ENCODE results near the gene FAM241B.

The FAM241B gene, protein sequence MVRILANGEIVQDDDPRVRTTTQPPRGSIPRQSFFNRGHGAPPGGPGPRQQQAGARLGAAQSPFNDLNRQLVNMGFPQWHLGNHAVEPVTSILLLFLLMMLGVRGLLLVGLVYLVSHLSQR

DNA sequence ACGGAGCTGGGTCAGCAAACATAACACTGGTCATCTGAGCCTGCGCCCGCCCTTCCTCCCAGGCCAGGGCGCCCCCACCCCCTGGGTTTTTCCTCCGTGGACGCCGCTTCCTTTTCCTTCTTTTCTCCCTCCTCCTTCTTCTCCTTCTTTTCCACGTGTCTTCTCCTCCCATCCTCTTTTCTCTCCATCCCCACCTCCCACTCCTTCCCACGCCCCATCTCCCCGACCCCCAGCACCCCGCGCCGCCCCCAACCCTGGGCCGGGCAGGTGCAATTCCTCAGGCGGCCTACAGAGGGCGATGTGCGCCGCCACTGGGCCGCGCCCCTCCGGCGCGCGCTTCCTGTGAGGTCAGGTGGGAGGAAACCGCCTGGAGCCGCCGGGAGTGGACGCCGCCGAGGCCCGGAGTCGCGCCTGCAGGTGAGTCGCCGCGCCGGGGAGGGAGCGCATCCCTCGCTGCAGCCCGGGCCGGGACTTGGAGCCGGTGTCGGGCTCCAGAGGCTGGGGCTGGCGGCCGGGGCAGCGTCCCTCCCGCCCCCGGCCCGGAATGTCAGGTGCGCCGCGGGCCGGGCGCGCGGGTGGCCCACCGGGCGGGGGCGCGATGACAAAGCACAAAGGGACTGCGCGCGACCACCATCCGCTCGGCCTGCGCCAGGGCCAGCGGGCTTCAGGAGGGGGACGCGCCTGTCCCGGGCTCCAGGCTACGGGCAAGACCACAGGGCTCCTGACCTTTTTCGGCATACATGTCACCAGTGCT, at the start of gene FAM241B:
FAM241B (plus strand) TSS at position 351 of the 754 bp plus-strand sequence. CDS start 1,497 bp downstream, outside the sequence.
- in situ Hi-C loops (cut with MboI; ENCODE audit: low sequenced_read_pairs), result no loop called here

DNA sequence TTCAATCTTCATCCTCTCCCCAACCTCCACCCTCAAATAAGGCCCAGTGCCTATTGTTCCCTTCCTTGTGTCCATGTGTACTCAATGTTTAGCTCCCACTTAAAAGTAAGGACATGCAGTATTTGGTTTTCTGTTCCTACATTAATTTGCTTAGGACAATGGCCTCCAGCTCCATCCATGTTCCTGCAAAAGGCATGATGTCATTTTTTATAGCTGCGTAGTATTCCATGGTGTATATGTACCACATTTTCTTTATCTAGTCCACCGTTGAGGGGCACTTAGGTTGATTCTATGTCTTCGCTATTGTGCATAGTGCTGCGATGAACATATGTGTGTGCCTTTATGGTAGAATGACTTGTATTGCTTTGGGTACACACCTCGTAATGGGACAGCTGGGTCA, 49.6 kb upstream of the FAM241B start:
- in situ Hi-C loops (cut with MboI; ENCODE audit: low sequenced_read_pairs), result no loop called here

DNA sequence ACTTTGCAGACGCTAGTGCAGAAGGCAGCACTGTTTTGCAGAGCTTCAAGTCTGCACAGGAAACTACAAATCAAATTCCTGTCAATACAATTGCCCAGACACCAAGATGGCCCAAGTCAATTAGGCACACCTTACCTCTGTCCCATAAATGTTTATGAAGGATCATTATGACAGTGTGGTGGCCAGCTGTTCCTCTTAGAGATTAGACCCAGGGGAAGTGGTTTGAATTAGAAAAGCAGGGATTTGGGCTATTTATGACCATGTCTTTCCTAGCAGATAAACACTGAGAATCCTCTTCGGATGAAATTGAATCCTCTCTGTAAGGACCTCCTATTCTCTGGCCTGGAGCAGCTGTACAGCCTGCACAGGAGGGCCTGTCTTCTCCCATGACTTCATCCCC, 46.9 kb upstream of the FAM241B start:
- in situ Hi-C loops (cut with MboI; ENCODE audit: low sequenced_read_pairs), result no loop called here

DNA sequence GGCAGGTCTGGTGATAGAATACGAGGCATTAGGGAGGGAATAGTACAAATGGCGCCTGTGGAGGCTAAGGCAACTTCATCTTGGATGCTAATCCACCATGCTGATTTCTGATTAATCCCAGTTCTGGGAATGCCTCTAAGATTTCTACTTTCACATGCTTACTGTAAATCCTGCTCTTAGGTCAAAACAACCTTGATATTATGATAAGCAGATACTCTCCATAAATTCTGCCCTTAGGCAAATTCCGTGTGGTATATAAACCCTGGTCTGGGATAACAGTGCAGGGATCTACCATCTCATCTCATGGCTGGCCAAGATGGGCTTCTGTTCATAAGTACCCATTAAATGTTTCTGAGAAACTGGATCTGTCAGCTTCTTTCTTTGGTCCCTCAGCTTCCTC, 45.4 kb upstream of the FAM241B start:
- in situ Hi-C loops (cut with MboI; ENCODE audit: low sequenced_read_pairs), result no loop called here

DNA sequence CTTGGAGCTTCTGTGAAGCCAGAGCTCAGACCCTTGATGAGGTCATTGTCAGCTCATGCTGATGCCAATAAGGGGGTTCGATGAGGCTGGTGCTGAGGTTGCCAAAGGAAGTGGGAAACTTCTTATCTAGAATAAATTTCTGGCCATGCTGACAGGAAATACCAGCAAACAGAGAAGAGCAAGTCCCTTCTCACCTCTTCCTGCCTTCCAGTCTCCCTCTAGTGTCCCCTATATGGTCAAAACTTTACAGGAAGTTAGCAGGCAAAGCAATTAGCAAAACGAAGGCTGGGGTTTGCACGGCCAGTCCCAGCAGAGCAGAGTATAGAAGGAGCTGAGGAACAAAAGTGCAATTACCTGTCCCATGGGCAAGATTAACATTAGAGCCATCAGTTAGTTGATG, 41.7 kb upstream of the FAM241B start:
- in situ Hi-C loops (cut with MboI; ENCODE audit: low sequenced_read_pairs), result no loop called here

DNA sequence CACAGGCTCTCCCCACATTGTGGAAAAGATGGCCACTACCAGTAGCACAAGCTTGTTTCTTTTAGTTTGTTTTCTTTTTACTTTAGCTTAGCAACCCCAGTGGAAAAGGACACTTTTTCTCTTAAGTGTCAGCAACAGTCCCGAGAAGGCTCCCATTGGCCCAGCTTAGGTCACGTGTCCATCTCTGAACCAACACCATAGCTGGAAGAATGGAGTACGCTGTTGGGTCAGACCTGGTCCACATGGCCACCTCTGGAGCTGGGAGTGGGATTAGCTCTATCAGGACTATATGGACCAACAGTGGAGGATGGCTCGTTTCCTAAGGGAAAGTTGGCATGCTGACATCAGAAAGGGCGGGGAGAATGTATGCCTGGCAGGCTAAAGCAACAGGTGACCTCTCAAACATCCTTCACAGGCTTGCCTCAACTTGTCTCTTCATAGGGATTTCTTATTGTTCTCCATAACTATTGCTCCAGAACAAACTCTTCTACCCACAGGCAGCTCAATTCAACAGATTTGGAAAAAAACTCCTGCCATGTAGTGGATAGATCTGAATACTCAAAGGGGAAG, 29.2 kb upstream of the FAM241B start:
- in situ Hi-C loops (cut with MboI; ENCODE audit: low sequenced_read_pairs), result no loop called here

DNA sequence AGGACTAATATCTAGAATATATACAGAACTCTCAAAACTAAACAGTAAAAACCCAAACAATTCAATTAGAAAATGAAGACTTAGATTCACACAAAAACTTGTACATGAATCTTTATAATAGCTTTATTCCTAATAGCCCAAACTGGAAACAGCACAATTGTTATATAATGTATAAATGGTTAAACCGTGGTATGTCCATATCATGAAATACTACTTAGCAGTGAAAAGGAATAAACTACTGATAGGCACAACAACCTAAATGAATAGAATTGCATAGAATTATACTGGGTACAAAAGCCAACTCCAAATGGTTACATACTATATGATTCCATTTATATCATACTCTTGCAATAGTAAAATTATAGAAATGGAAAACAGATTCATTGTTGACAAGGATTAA, 21.0 kb upstream of the FAM241B start:
- in situ Hi-C loops (cut with MboI; ENCODE audit: low sequenced_read_pairs), result no loop called here

DNA sequence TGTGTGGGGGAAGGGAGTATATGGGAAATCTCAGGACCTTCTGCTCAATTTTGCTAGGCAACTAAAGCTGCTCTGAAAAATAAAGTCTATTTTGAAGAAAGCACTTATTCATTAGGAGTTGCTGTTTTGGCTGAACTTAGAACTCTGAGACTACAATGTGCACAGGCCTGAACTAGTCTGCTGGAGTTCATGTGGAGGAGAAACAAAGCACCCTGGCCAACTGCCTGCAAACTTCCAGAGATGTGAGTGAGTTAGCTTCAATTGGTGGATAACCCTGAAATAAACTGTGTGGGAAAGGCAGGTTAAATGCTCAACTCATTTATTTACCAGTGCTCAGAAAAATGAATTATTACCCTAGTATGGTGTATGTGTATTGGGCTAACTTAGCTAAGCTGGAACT, 17.3 kb upstream of the FAM241B start:
- in situ Hi-C loops (cut with MboI; ENCODE audit: low sequenced_read_pairs), result no loop called here

DNA sequence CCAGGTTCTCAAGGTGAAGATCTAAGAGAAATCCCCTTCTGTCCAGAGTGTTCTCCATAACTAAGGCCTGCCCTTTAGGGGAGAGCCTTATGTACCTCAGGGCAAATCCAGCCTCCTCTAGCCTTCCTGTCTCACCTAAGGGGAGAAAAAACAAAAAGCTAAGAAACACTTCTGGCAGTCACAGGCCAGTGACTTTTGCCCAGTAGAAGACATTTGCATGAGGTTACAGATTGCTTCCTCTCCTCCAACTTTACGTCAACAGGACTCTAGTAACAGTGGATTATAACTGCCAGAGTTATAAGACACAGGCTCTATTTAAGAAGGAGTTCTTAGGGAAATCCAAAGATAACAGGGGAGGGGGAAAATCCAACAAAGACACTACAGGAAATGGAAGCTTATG, 15.9 kb upstream of the FAM241B start:
- in situ Hi-C loops (cut with MboI; ENCODE audit: low sequenced_read_pairs), result no loop called here

DNA sequence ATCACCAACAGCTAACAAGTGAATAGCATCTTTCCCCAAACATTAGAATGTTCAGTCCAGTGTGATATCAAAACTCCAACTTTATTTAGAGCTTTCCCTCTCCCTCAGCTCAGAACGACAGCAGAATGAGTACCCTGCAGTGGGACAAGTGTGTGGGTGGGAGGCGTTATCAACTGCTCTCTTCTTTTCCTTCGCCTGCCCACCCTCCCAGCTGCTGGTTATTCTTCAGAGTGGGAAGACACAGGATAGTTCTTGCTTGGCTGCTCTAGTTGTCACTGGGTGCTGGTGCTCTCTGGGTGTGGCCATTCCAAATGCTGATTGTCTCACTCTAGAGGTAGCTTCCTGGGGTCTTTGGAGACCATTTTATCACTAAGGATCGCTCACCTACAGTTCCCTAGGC, 13.7 kb upstream of the FAM241B start:
- in situ Hi-C loops (cut with MboI; ENCODE audit: low sequenced_read_pairs), result no loop called here

DNA sequence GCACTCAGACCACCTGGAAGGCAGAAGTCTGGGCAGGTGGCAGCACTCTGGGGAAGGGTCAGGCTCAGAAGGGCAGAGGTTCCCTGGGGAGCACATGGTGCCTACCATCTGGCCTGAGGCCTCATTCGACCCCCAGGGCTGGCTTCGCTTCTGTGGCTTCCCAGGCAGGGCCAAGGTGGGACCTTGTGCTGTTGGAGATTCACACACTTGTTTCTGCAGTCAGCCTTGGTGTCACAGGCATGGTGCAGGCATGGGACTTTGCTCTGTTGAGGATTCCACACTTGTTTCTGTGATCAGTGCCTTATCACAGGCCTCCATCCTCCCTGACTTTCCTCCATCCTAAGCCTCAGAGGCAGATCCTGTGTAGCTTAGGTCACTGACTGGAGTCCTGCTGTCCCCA, 11.3 kb upstream of the FAM241B start:
- in situ Hi-C loops (cut with MboI; ENCODE audit: low sequenced_read_pairs), result no loop called here

DNA sequence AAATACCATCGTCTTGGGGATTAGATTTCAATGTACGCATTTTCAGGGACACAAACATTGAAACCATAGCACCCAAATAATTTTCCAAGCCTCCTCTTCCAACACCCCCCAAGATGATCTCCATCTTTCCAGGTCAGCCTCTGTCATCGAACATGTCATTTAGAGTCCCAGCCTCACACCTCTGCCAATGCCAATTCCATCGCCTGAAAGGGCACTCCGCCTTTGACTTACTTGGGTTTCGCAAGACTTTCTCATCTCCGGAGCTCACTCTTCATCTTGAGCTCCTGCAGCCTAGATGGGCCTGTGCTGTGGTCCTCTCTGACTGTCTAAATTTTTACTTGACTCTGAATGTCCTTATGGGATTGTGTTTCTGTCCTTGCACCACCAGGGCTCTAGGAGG, 10.4 kb upstream of the FAM241B start:
- in situ Hi-C loops (cut with MboI; ENCODE audit: low sequenced_read_pairs), result no loop called here

DNA sequence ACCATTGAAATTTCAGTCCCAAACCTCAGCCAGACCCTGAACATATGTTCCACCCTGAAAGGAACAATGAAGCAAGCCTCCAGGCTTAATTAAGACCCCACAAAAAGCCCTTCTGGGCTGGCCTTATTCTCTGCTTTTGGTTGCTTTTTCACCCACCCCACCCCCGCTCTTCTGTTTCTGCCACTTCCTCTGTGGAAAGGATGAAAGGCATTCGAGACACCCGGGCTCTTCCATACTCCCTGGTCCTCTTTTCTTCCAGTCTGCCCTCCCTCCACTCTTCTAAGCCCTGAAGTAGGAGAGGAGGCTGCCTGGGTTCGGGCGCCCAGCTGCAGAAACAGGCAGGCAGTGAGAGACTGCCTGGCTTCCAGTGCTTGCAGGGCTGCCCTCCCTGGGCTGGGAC, 9.4 kb upstream of the FAM241B start:
- in situ Hi-C loops (cut with MboI; ENCODE audit: low sequenced_read_pairs), result no loop called here

DNA sequence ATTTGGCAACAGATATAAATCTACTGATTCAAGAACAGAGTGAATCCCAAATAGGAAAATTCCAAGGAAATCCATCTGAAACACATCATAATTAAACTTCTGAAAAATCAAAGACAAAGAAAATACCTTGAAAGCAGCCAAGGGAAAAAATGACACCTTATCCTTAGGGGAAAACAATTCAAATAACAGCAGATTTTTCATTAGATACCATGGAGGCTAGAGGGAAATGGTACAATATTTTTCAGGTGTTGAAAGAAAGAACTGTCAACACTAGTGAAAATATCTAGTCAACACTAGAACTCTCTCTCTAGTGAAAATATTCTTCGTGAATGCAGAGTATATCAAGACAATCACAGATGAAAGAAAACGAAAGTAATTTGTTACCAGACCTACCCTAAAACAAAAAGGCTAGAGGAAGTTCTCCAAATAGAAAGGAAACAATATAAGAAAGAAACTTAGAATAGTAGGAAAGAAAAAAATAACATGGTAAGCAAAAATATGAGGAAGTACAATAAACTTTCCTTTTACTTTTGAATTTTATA, 5.7 kb upstream of the FAM241B start:
- in situ Hi-C loops (cut with MboI; ENCODE audit: low sequenced_read_pairs), result no loop called here

DNA sequence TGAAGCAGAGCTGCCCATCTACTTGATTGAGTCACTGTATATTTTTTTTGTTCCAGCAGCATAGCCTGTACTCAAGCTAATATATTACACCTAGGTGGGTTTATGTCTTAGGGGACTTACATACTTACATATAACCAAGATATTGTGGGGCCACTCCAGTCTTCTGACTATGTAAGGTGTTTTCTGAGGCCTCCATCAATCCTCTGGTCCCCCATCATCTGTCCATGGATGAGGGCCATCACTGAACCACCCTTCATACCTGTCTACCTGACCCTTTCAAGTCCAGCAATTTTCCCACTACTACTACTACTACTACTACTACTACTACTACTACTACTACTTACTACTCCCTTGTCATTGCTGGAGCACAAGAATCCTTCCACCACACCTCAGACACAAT, 3.2 kb upstream of the FAM241B start:
- in situ Hi-C loops (cut with MboI; ENCODE audit: low sequenced_read_pairs), result no loop called here

DNA sequence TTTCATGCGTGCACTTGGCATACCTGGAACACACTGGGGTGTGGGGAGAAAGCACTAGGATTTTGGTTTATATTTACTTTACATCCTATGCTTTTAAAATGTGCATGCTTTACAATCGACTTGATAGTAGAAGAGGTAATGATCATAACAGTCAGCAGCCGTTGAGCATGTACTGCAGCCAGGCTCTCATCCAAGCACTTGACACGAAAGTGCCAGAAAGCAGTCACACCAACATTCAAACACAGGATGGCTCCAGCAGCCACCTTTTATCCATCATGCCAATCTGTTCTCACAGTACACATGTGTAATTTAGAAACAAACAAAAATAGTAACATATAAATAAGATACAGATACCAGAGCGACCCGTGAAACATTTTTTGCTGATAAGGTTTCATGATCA, 1.2 kb upstream of the FAM241B start:
- in situ Hi-C loops (cut with MboI; ENCODE audit: low sequenced_read_pairs), result no loop called here

DNA sequence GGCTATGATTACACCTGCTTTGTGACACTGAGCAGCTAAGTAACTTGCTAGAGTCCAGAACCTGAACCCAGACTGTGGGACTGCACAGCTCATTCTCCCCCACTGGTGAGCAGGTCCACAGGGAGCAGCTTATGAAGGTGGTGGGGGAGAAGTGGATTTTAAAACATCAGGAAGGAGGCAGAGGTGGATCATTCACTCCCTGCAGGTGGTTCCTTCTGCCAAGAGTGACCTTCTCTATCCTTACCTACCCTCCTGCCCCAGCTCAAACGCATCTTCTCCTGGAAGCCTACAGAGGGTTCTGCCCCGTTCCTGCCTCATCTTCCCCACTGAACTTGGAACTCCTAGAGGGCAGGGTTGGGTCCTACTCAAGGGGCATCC, 539 bp upstream of the FAM241B start:
- in situ Hi-C loops (cut with MboI; ENCODE audit: low sequenced_read_pairs), result no loop called here

DNA sequence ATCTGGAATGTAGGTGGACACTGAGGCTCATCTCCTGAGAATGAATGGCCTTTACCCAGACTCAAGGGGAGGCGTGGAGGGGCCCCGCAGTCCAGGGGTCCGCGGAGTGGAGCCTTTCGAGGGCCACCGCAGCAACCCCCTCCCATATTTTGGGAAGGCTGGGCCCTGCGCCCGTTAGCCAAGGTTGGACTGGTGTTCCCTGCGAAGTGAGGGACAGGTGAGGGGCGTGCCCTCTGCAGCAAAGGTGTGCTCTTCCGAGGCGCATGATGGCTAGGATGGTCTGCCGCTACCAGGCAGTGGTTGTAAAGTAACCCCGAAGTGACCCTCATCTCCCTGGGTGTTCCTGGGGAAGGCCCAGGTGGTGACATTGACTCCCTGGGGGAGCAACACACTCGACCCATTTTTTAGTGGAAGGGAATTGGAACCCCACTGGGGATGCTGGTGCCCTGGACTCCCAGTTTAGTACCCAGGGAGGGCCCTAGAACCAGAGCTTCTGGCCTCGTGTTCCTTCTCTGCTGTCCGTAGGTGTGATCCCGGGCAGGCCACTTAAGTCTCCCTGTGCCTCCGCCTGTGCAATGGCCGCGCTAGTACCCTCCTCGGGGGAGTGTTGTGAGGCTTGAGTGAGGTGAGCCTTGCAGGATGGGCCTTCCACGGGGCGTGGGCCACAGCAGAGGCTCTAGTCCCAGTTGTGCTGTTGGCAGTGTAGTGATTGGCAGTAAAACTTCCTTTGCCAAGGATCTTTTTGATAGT, 779 bp downstream of the FAM241B start:
- in situ Hi-C loops (cut with MboI; ENCODE audit: low sequenced_read_pairs), result no loop called here

DNA sequence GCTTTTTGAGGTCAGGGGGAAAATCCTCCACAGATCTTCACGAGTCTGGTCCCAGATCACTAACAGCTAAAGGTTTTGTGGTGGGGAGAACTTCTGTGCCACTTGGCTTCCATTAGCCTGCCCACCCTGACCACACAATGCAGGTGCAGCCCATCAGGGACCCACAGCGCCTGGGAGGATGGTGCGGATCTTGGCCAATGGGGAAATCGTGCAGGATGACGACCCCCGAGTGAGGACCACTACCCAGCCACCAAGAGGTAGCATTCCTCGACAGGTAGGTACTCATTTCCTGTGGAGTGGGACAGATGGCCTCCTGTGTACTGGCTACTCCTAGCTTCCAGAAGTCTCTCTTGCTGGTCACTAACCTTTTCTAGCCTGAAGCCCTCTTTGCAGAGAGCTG, 1.5 kb downstream of the FAM241B start:
- in situ Hi-C loops (cut with MboI; ENCODE audit: low sequenced_read_pairs), result no loop called here

DNA sequence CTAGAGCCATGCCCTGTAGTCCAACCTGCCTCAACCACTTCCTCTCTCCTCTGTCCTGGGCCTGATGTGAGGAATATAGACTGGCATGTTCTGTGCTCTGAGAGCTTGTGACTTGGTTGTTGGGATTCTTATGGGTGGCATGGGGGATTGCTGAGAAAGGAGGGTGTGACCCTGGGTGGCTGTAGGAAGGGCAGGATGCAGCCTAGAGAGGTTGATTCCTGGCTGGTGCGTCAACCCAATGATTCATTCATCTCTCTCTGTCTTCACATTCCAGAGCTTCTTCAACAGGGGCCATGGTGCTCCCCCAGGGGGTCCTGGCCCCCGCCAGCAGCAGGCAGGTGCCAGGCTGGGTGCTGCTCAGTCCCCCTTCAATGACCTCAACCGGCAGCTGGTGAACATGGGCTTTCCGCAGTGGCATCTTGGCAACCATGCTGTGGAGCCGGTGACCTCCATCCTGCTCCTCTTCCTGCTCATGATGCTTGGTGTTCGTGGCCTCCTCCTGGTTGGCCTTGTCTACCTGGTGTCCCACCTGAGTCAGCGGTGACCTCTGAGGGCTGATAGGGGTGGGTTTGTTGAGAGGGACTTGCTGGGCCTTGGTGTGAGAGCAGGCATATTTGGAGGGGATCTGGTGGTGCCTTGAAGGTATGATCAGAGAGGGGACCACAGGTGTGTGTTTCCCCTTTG, 2.6 kb downstream of the FAM241B start:
- in situ Hi-C loops (cut with MboI; ENCODE audit: low sequenced_read_pairs), result no loop called here

Measured in HL-60/S4 (cell line).